NCI-H1417 treated with DMSO at 0.1 percent for 48 hours (cell line): ENCODE data around the gene IQGAP2.
"Not testable (repeated sequence)": the region's sequence is repeated elsewhere in the genome, so short reads cannot be mapped to it uniquely, and the experiment has no call there.

ENCODE experiments used
- DNase-seq: peaks from one replicate; lab custom pipeline; 2025; lab: John Stamatoyannopoulos, UW

The IQGAP2 gene

GRCh38 chr5:76663573-76663972 lies 260.5 kb downstream of the IQGAP2 start:
- DNase-seq: no peak

GRCh38 chr5:76664079-76664478 lies 261.0 kb downstream of the IQGAP2 start:
- no peak for DNase-seq

GRCh38 chr5:76667495-76667894 lies 264.4 kb downstream of the IQGAP2 start:
- no peak for DNase-seq

GRCh38 chr5:76669245-76669644 lies 266.2 kb downstream of the IQGAP2 start:
- no peak for DNase-seq

GRCh38 chr5:76670508-76670907 lies 267.4 kb downstream of the IQGAP2 start:
- DNase-seq: no peak

GRCh38 chr5:76672242-76672641 lies 269.2 kb downstream of the IQGAP2 start:
- DNase-seq: no peak

- no peak for DNase-seq
These were observed 270.0 kb downstream of the IQGAP2 start for GRCh38 chr5:76673125-76673524.

GRCh38 chr5:76674330-76675066 lies 271.4 kb downstream of the IQGAP2 start:
- DNase-seq: no peak

- no peak for DNase-seq
These were observed 272.3 kb downstream of the IQGAP2 start for GRCh38 chr5:76675364-76675763.

- DNase-seq: no peak
These were observed 274.9 kb downstream of the IQGAP2 start for GRCh38 chr5:76677849-76678472.

GRCh38 chr5:76679231-76679630 lies 276.1 kb downstream of the IQGAP2 start:
- DNase-seq: no peak

GRCh38 chr5:76680826-76681225 lies 277.7 kb downstream of the IQGAP2 start:
- DNase-seq: not testable (repeated sequence)

- no peak for DNase-seq
These were observed 278.2 kb downstream of the IQGAP2 start for GRCh38 chr5:76681287-76681686.

- no peak for DNase-seq
These were observed 279.3 kb downstream of the IQGAP2 start for GRCh38 chr5:76682387-76682786.

- DNase-seq: no peak
These were observed 281.0 kb downstream of the IQGAP2 start for GRCh38 chr5:76683816-76684731.

GRCh38 chr5:76684756-76685519 lies 281.9 kb downstream of the IQGAP2 start:
- DNase-seq: no peak

GRCh38 chr5:76685704-76686103 lies 282.6 kb downstream of the IQGAP2 start:
- no peak for DNase-seq

GRCh38 chr5:76688212-76688611 lies 285.1 kb downstream of the IQGAP2 start:
- DNase-seq: no peak

- no peak for DNase-seq
These were observed 285.8 kb downstream of the IQGAP2 start for GRCh38 chr5:76688836-76689235.

- DNase-seq: no peak
These were observed 286.4 kb downstream of the IQGAP2 start for GRCh38 chr5:76689321-76690036.

GRCh38 chr5:76690037-76690679 lies 287.1 kb downstream of the IQGAP2 start:
- no peak for DNase-seq
